GM12891 (cell line): ENCODE results near the gene RABEP2.

Experiments used
- POLR2A ChIP-seq: IDR thresholded peaks from 2 replicates; pipeline ENCODE4 v1.6.1; 2011; ENCODE audit warnings: low read depth, low read length, control low read depth
- POLR2AphosphoS5 ChIP-seq: IDR thresholded peaks from 2 replicates; pipeline ENCODE4 v1.6.1; 2011; ENCODE audit warnings: low read depth, low read length, control low read depth
- TAF1 ChIP-seq: IDR thresholded peaks from 2 replicates; pipeline ENCODE4 v1.6.1; 2011; ENCODE audit warnings: low read depth, low read length, control low read depth

DNA sequence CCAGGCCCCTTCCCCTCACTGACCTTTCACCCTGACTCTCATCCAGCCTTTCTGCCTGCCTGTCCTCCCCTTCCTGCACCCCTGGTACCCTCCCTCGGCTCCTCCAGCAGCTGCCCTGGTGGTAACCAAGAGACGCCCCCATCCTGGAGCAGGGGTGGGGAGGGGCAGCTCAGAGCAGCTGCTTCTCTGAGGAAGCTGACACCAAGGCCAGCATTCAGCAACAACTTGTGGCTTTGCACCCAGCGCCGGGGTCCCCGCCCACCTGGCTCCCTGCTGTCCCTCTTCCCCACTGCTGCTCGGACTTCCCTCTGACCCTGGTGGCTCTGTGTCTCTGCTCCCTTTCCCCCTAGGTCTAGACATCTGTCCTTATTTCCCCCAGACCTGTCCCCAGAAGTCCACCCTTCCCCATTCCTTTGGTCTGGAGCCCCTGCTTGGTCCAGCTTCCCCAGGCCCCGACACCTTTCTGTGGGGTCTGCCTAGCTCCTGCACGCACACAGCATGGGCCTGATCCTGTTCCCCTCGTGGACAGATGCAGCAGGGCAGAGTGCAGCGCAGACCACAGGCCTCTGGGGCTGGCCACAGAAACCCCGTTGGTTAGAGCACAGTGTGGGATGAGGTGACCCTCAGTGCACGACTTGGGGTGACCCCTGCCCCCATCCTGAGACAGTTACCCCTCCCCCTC is 47.9 kb downstream of the RABEP2 start:
- TF ChIP-seq POLR2A (no peak), TAF1 (no peak), POLR2AphosphoS5 (no peak)
